Transverse colon (tissue), 4 donors: ENCODE data around the gene SCGB2B2. TPM values are rescaled to one million over a fixed set of nuclear protein-coding genes. Genes with fewer than 3 reads are reported as not detected.
"Not testable (repeated sequence)": the region's sequence is repeated elsewhere in the genome, so short reads cannot be mapped to it uniquely, and the experiment has no call there.

Source experiments
- DNase-seq: peaks from one replicate; pipeline ENCODE4 v3.0.0-alpha.2; 2019
- H3K27ac ChIP-seq, 4 donors: fragments of 200-600 bp; sonication (generic); 2 replicates each; pipeline ENCODE4 v1.5.1; 2016 to 2018; ENCODE audit warnings: inconsistent platforms in 4 of 4
- H3K27me3 ChIP-seq: fragments of 200-600 bp; sonication (generic); 2 replicates; pipeline ENCODE4 v1.5.1; 2017; ENCODE audit warnings: inconsistent platforms
- H3K36me3 ChIP-seq, 4 donors: fragments of 200-600 bp; sonication (generic); 2 replicates each; pipeline ENCODE4 v1.5.1; 2017 to 2019; ENCODE audit warnings: inconsistent platforms in 4 of 4
- H3K4me1 ChIP-seq, 4 donors: fragments of 200-600 bp; sonication (generic); 2 replicates each; pipeline ENCODE4 v1.5.1; 2017 to 2020; ENCODE audit warnings: inconsistent platforms in 4 of 4
- H3K4me3 ChIP-seq, 4 donors: fragments of 200-600 bp; sonication (generic); 1 replicate in 1 of 4; 2 replicates in 3 of 4; pipeline versions ENCODE4 v1.5.1 to v1.6.1; 2017 to 2019; ENCODE audit warnings: inconsistent platforms in 4 of 4
- H3K9me3 ChIP-seq, 2 donors: fragments of 200-600 bp; sonication (generic); 2 replicates each; pipeline ENCODE4 v1.5.1; 2017 to 2019; ENCODE audit warnings: inconsistent platforms in 2 of 2
- EP300 ChIP-seq: sonication (generic); formaldehyde crosslinking; IDR thresholded peaks from one replicate; pipeline ENCODE4 v1.6.1; 2017; ENCODE audit warnings: antibody characterized with exemption, low read depth
- POLR2A ChIP-seq: fragments of 450-650 bp; IDR thresholded peaks from one replicate; pipeline ENCODE4 v1.6.1; 2016; ENCODE audit warnings: antibody characterized with exemption, mild to moderate bottlenecking, moderate library complexity
- POLR2AphosphoS5 ChIP-seq, 3 donors: sonication (generic); formaldehyde crosslinking; IDR thresholded peaks; one replicate each; pipeline ENCODE4 v1.6.1; 2016; ENCODE audit warnings: antibody characterized with exemption in 3 of 3
- WGBS, 2 donors: methylation state at CpG; one replicate each; pipeline ENCODE4 v1.1.5; 2018; ENCODE audit warnings: low coverage in 1 of 2; 5-methylcytosine and 5-hydroxymethylcytosine counted together
- in situ Hi-C, 4 donors: fragments of 200-750 bp; cut with MboI; loops; one replicate each; pipeline versions ENCODE4 v1.15.0 to v1.15.1; 2017; ENCODE audit warnings: low sequenced_read_pairs in 3 of 4, low pct_ligation_motif_present in 1 of 4, low pct_unique_long_range_greater_than_20kb in 1 of 4
- intact Hi-C: fragments of 100-400 bp; cut with DNase I; formaldehyde crosslinking; loops from one replicate; pipeline ENCODE4 v1.15.1; 2023; ENCODE audit warnings: low total_unique reads
- total RNA-seq, 4 donors: library from RNA; depleted of rRNA; stranded (reverse); fragments of >200 nt; gene quantifications; one replicate each; pipeline ENCODE4 v1.1.0, GENCODE V29; 2016
- TF ChIP-seq, protein P1 (sequence below), 5 experiments: fragments of 200-600 bp in 3 of 5; fragments of 450-650 bp in 2 of 5; sonication (generic) in 3 of 5; IDR thresholded peaks; 1 replicate in 2 of 5; 2 replicates in 3 of 5; pipeline ENCODE4 v1.5.1; 2016 to 2017; ENCODE audit warnings: antibody characterized with exemption in 5 of 5, inconsistent platforms in 3 of 5, mild to moderate bottlenecking in 2 of 5, moderate library complexity in 1 of 5

Gene SCGB2B2
- total RNA-seq, 4 donors from 2014 or later = 0.82 to 14.3 (median 1.3) TPM; not detected in 1

DNA sequence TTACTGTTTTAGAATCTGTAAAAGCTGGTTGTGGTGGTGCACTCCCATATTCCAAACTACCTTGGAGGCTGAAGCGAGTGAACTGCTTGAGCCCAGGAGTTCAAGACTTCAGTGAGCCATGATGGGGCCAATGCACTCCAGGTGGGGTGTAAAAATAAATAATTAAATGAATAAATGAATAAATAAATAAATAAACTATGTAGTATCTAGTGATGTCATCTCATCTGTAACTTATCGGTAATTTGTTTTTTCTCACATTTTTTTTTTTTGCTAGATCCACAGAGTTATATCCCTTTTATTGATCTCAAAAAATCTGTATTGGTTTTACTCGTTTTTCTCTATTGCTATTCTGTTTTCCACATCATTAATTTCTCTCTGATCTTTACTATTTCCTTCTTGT lies 5.0 kb downstream of the SCGB2B2 start:
- TF ChIP-seq, protein P1, sequence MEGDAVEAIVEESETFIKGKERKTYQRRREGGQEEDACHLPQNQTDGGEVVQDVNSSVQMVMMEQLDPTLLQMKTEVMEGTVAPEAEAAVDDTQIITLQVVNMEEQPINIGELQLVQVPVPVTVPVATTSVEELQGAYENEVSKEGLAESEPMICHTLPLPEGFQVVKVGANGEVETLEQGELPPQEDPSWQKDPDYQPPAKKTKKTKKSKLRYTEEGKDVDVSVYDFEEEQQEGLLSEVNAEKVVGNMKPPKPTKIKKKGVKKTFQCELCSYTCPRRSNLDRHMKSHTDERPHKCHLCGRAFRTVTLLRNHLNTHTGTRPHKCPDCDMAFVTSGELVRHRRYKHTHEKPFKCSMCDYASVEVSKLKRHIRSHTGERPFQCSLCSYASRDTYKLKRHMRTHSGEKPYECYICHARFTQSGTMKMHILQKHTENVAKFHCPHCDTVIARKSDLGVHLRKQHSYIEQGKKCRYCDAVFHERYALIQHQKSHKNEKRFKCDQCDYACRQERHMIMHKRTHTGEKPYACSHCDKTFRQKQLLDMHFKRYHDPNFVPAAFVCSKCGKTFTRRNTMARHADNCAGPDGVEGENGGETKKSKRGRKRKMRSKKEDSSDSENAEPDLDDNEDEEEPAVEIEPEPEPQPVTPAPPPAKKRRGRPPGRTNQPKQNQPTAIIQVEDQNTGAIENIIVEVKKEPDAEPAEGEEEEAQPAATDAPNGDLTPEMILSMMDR (IDR thresholded peaks at IDR 0.05) = no peak
- Histone ChIP-seq H3K4me1 (peaks cover 0 to 11% (median 8%) of the 10 kb centered on the region in 4 donors), H3K9me3 (no peaks in the 10 kb centered on the region), H3K27me3 (no peaks in the 10 kb centered on the region), H3K27ac (no peak overlapping the region), H3K4me3 (no peak overlapping the region), H3K36me3 (no peaks in the 10 kb centered on the region)
- WGBS, 2 donors = 82 to 93% methylated on average over 3 of the region's 3 CpGs
- no peak for DNase-seq
- in situ Hi-C loops (no loop called here), intact Hi-C loops (no loop called here)

DNA sequence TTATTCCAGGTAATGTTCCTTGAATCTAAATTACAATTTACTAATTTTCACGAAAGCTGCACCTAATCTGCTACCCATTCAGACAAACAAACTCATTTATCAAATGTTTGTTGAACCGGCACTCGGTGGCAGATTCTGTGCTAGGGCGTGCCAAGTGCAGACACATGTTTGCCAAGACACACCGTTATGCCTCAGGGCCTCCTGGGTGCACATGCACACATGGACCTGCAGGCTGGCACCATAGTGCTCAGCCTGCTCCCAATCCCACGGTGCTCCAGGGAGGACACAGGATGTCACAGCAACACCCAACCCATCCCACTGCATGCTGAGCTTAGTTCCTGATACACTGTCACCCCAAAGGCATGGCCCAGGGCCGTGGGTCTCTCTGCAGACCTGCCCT lies 7.7 kb downstream of the SCGB2B2 start:
- Histone ChIP-seq H3K4me3 (no peak overlapping the region), H3K27me3 (no peaks in the 10 kb centered on the region), H3K9me3 (no peaks in the 10 kb centered on the region), H3K4me1 (peaks cover 0 to 5% (median 0%) of the 10 kb centered on the region in 4 donors), H3K36me3 (no peaks in the 10 kb centered on the region), H3K27ac (no peak overlapping the region)
- in situ Hi-C loops = no loop called here
- 58 to 90% methylated on average over 3 to 6 of the region's 7 CpGs for WGBS, 2 donors
- intact Hi-C loops = no loop called here
- no peak for DNase-seq
- TF ChIP-seq EP300 (no peak), POLR2AphosphoS5 (IDR thresholded peaks at IDR 0.05) (no peak), POLR2A (no peak)
- TF ChIP-seq, protein P1 (IDR thresholded peaks at IDR 0.05) = no peak

DNA sequence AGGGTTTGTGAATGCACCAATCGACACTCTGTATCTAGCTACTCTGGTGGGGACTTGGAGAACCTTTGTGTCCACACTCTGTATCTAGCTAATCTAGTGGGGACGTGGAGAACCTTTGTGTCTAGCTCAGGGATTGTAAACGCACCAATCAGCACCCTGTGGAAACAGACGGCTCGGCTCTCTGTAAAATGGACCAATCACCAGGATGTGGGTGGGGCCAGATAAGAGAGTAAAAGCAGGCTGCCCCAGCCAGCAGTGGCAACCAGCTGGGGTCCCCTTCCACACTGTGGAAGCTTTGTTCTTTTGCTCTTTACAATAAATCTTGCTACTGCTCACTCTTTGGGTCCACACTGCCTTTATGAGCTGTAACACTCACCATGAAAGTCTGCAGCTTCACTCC lies 8.3 kb downstream of the SCGB2B2 start:
- H3K36me3 ChIP-seq, intact Hi-C loops, H3K4me3 ChIP-seq, H3K27me3 ChIP-seq, H3K4me1 ChIP-seq, H3K27ac ChIP-seq, H3K9me3 ChIP-seq, DNase-seq, in situ Hi-C loops: not testable (repeated sequence)
- 92 to 93% methylated on average over 3 to 5 of the region's 5 CpGs for WGBS, 2 donors

DNA sequence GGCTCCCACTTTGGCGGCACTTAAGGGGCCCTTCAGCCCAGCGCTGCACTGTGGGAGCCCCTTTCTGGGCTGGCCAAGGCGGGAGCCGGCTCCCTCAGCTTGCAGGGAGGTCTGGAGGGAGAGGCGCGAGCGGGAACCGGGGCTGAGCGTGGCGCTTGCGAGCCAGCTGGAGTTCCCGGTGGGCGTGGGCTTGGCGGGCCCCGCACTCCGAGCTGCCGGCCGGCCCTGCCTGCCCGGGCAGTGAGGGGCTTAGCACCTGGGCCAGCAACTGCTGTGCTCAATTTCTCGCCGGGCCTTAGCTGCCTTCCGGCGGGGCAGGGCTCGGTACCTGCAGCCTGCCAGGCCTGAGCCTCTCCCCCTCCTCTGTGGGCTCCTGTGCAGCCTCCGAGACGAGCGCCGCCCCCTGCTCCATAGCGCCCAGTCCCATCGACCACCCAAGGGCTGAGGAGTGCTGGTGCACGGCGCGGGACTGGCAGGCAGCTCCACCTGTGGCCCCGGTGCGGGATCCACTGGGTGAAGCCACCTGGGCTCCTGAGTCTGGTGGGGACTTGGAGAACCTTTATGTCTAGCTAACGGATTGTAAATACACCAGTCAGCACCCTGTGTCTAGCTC lies 8.8 kb downstream of the SCGB2B2 start:
- H3K27ac ChIP-seq, H3K4me3 ChIP-seq, DNase-seq, H3K9me3 ChIP-seq, intact Hi-C loops, in situ Hi-C loops, H3K36me3 ChIP-seq, H3K27me3 ChIP-seq, H3K4me1 ChIP-seq: not testable (repeated sequence)
- WGBS, 2 donors = 93% methylated on average over 36 of the region's 36 CpGs; no CpG with 5 or more reads in 1 of the 2 donors

DNA sequence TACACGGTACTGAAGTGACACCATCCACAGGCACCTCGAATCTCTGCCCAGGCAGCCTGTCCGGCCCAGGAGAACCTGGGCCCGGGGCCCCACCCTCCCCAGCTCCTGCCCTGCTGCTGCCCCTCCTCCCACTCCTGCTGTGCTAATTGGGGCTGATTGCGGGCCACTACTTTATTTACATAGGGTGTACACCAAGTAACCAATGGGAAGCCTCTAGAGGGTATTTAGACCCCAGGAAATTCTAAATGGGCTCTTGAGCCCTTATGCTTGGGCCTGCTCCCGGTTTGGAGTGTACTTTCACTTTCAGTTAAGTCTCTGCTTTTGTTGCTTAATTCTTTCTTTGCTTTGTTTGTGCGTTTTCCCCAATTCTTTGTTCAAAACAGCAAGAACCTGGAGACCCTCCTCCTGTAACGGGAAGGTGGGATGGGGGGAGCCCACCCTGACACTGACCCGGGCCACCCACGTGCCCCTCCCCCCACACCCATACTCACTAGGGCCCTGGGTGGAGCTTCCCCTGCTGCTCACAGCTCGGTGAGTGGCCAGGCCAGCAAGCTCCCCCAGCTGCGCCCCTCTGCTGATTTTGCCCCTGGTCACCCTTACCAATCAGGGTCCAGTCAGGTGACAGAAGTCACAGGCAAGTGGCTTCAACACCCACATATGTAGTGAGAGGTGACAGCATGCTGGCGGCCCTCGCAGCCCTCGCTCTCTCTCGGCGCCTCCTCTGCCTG lies 9.4 kb downstream of the SCGB2B2 start:
- in situ Hi-C loops = no loop called here
- DNase-seq = no peak

More for the DNA sequence above, 9.4 kb downstream of the SCGB2B2 start:
- Histone ChIP-seq H3K4me3 (peak overlapping the region in 3 of 4 donors; percentile 14 to 43 (median 15)), H3K27me3 (no peaks in the 10 kb centered on the region), H3K9me3 (no peaks in the 10 kb centered on the region), H3K36me3 (no peaks in the 10 kb centered on the region), H3K27ac (peak overlapping the region in 3 of 4 donors; percentile 3 to 50 (median 23)), H3K4me1 (peaks cover 0 to 5% (median 0%) of the 10 kb centered on the region in 4 donors)
- TF ChIP-seq EP300 (no peak), POLR2A (no peak), POLR2AphosphoS5 (IDR thresholded peaks at IDR 0.05) (no peak)
- TF ChIP-seq, protein P1 (IDR thresholded peaks at IDR 0.05) = no peak
- intact Hi-C loops = no loop called here
- WGBS, 2 donors = 20 to 72% methylated on average over 1 to 15 of the region's 17 CpGs
